HFF-Myc (cell line): Measurements from ENCODE around the gene TMEM42.

Experiments used
- DNase-seq: peaks from one replicate; pipeline ENCODE4 v3.0.0-alpha.2; 2011; ENCODE audit warnings: low read depth; ENCODE audit errors: extremely low read depth
- H3K4me3 ChIP-seq: replicated peaks from 2 replicates; pipeline ENCODE4 v1.5.1; 2011; ENCODE audit warnings: low read depth, mild to moderate bottlenecking, control low read depth, low read length
- TF ChIP-seq, protein P1 (sequence below): IDR thresholded peaks from 2 replicates; pipeline ENCODE4 v1.5.1; 2012; ENCODE audit warnings: mild to moderate bottlenecking, low read depth, low read length, control low read depth; ENCODE audit errors: missing control alignments

TMEM42 gene

DNA sequence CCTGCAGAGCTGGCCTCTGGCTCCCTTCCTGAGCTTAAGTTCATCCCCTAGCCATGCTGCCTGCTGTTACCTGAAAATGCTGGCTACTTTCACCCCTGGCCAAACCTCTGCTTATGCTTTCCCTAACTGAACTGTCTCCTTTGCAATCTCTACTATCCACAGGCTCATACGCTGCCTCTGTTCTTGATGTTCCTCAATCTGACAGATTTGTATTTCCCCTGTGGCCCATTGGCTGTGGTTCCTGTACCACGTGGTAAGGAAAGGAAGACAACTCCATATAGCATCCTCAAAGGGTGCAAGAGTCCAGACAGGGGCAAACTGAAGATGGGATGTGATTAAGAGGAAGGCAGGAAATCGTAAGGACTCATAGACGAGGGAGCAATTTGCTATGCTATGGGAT, 45.9 kb downstream of the TMEM42 start:
- DNase-seq: no peak
- H3K4me3 ChIP-seq: no peak overlapping the region
- TF ChIP-seq, protein P1, sequence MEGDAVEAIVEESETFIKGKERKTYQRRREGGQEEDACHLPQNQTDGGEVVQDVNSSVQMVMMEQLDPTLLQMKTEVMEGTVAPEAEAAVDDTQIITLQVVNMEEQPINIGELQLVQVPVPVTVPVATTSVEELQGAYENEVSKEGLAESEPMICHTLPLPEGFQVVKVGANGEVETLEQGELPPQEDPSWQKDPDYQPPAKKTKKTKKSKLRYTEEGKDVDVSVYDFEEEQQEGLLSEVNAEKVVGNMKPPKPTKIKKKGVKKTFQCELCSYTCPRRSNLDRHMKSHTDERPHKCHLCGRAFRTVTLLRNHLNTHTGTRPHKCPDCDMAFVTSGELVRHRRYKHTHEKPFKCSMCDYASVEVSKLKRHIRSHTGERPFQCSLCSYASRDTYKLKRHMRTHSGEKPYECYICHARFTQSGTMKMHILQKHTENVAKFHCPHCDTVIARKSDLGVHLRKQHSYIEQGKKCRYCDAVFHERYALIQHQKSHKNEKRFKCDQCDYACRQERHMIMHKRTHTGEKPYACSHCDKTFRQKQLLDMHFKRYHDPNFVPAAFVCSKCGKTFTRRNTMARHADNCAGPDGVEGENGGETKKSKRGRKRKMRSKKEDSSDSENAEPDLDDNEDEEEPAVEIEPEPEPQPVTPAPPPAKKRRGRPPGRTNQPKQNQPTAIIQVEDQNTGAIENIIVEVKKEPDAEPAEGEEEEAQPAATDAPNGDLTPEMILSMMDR: no peak

DNA sequence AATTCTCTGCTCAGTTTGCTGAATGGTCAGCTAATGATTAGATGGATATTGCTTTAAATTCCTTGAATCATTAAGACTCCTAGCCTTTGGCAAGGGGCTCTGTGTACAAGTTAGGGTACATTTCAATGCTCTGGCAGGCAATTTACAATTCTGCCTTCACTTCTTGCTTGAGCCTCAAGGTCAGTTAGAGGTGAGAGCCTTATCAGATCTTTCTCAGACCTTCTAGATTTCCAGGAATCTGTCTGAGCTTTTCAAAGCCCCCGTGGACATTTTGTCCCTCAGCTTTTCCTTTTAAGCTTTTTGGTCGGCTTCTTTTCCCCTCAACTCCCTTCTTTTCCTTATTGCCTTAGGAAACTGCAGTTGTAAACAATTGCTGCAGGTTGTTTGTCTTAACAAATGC, 47.4 kb downstream of the TMEM42 start:
- TF ChIP-seq, protein P1: no peak
- DNase-seq: no peak
- H3K4me3 ChIP-seq: no peak overlapping the region

DNA sequence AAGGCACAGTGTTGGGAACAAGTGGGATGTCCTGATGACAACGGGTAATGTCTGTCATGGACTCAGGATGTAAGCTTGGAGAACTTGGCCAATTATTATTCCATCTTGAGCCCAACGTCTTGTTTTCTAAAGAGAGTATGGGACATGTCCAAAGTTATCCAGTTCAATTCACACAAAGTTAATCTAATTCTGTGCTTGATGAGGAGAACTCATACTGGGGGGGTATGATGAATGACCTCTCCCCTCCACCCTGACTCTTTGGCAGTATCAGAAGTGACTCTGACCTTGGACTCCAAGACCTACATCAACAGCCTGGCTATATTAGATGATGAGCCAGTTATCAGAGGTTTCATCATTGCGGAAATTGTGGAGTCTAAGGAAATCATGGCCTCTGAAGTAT, 49.0 kb downstream of the TMEM42 start:
- no peak for DNase-seq
- TF ChIP-seq, protein P1: no peak
- H3K4me3 ChIP-seq: no peak overlapping the region

DNA sequence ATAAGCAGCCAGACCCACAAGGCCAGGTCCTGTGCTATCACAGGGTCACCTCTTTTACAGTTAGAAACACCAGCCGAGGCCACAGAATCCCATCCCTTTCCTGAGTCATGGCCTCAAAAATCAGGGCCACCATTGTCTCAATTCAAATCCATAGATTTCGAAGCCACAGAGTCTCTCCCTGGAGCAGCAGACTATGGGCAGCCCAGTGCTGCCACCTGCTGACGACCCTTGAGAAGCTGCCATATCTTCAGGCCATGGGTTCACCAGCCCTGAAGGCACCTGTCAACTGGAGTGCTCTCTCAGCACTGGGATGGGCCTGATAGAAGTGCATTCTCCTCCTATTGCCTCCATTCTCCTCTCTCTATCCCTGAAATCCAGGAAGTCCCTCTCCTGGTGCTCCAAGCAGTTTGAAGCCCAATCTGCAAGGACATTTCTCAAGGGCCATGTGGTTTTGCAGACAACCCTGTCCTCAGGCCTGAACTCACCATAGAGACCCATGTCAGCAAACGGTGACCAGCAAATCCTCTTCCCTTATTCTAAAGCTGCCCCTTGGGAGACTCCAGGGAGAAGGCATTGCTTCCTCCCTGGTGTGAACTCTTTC, 52.3 kb downstream of the TMEM42 start:
- TF ChIP-seq, protein P1: peak; percentile 92
- H3K4me3 ChIP-seq: no peak overlapping the region
- peak; percentile 33 for DNase-seq

DNA sequence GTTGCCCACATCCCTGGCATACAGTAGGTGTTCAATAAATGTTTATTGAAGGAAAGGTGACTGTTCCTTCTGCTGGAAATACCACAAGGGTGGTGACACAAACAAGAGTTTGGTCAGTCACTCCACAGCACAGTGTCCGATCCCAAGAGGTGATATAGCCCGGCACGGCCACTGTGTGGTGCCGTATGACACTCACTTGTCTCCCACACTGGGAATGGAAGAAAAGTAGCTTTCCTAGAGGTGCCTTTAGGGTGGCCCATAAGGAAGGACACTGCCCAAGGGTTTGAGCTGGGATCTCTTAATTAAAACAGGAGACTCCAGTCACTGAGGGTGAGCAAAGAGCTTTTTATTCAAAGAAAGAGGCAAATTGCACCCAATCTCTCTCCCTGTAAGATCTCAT, 53.2 kb downstream of the TMEM42 start:
- TF ChIP-seq, protein P1: peak; percentile 23
- DNase-seq: no peak
- H3K4me3 ChIP-seq: no peak overlapping the region
